Erythroblast (primary cell): ENCODE measurements around the gene ELFN2.

Experiments used
- GATA1 ChIP-seq: IDR thresholded peaks from 2 replicates; pipeline ENCODE4 v1.6.1; 2011; ENCODE audit warnings: low read depth, mild to moderate bottlenecking, control low read depth, low read length, moderate library complexity
- POLR2A ChIP-seq: IDR thresholded peaks from 2 replicates; pipeline ENCODE4 v1.6.1; 2011; ENCODE audit warnings: mild to moderate bottlenecking, low read length

- TF ChIP-seq POLR2A (no peak), GATA1 (no peak)
These were observed 100.6 kb downstream of the ELFN2 start for GRCh38 chr22:37326726-37327125.
